OCI-LY1 (cell line): ENCODE measurements around the gene CHCHD6.

Source experiments
- CTCF ChIP-seq: fragments of 200-600 bp; sonication (generic), shearing (Covaris generic); IDR thresholded peaks from 2 replicates; pipeline ENCODE4 v1.5.1; 2017; ENCODE audit warnings: mild to moderate bottlenecking, antibody characterized with exemption, low read length, moderate library complexity, mixed read lengths
- EZH2 ChIP-seq: fragments of 200-600 bp; sonication (generic), shearing (Covaris generic); IDR thresholded peaks from 2 replicates; pipeline ENCODE4 v1.8.0; 2017; ENCODE audit warnings: borderline replicate concordance, mixed run types, mild to moderate bottlenecking, antibody characterized with exemption, low read length, moderate library complexity, mixed read lengths

- TF ChIP-seq EZH2 (no peak), CTCF (no peak)
Measured at GRCh38 chr3:126992776-126993175, 288.7 kb downstream of the CHCHD6 start.
